ENCODE data around the gene MRPS22. TPM values are rescaled to one million over a fixed set of nuclear protein-coding genes. Genes with fewer than 3 reads are reported as not detected.

The MRPS22 gene
- total RNA-seq, 1 donor from 2014 or later = 40.4 TPM

GRCh38 chr3:139311557-139311956 lies 32.3 kb upstream of the MRPS22 start:
- H3K4me1 ChIP-seq (ENCODE audit: insufficient read depth, low read length) = peaks cover 43% of the 10 kb centered on the region
- TF ChIP-seq CTCF (IDR thresholded peaks at IDR 0.05; ENCODE audit: insufficient read depth, low read depth, low read length) (no peak), EZH2 (IDR thresholded peaks at IDR 0.05; ENCODE audit: insufficient read depth, low read length) (no peak)
- H3K4me3 ChIP-seq (ENCODE audit: insufficient read depth, low read depth, low read length) = no peak overlapping the region
- H2AFZ ChIP-seq (ENCODE audit: low read depth, low read length) = no peak overlapping the region
- H3K27ac ChIP-seq (ENCODE audit: low read depth, low read length) = no peak overlapping the region
- no peaks in the 10 kb centered on the region for H3K27me3 ChIP-seq (ENCODE audit: insufficient read depth, low read length)
- no peaks in the 10 kb centered on the region for H3K9me3 ChIP-seq (ENCODE audit: insufficient read depth, low read depth, low read length)
- no peaks in the 10 kb centered on the region for H3K79me2 ChIP-seq (ENCODE audit: insufficient read depth, low read length)
- H3K27me3 Mint-ChIP-seq (ENCODE audit: low read depth, unreplicated experiment) = peaks cover 19% of the 10 kb centered on the region
- H3K4me2 ChIP-seq (ENCODE audit: low read length) = no peak overlapping the region
- peaks cover 60% of the 10 kb centered on the region for H3K4me1 Mint-ChIP-seq (ENCODE audit: low read depth, unreplicated experiment)
- FAIRE-seq = no peak
- no peak overlapping the region for H3K9ac ChIP-seq (ENCODE audit: low read length)
- H3K36me3 Mint-ChIP-seq (ENCODE audit: low read depth, unreplicated experiment) = peaks cover 3% of the 10 kb centered on the region
- no peak overlapping the region for H3K4me3 Mint-ChIP-seq (ENCODE audit: unreplicated experiment)
- no peaks in the 10 kb centered on the region for H4K20me1 ChIP-seq (ENCODE audit: insufficient read depth, low read length)
- no peak overlapping the region for H3K27ac Mint-ChIP-seq (ENCODE audit: unreplicated experiment)
- no peak for DNase-seq (ENCODE audit: low read depth)
- H3K9me3 Mint-ChIP-seq (ENCODE audit: unreplicated experiment) = peaks cover 4% of the 10 kb centered on the region
- H3K36me3 ChIP-seq (ENCODE audit: insufficient read depth, low read length) = no peaks in the 10 kb centered on the region

GRCh38 chr3:139312416-139312815 lies 31.4 kb upstream of the MRPS22 start:
- Histone ChIP-seq H3K9me3 (ENCODE audit: insufficient read depth, low read depth, low read length) (no peaks in the 10 kb centered on the region), H3K4me3 (ENCODE audit: insufficient read depth, low read depth, low read length) (no peak overlapping the region), H3K4me1 (ENCODE audit: insufficient read depth, low read length) (peaks cover 43% of the 10 kb centered on the region), H3K79me2 (ENCODE audit: insufficient read depth, low read length) (no peaks in the 10 kb centered on the region), H3K27me3 (ENCODE audit: insufficient read depth, low read length) (no peaks in the 10 kb centered on the region), H3K27ac (ENCODE audit: low read depth, low read length) (no peak overlapping the region), H2AFZ (ENCODE audit: low read depth, low read length) (no peak overlapping the region), H3K9ac (ENCODE audit: low read length) (no peak overlapping the region), H4K20me1 (ENCODE audit: insufficient read depth, low read length) (no peaks in the 10 kb centered on the region), H3K4me2 (ENCODE audit: low read length) (no peak overlapping the region), H3K36me3 (ENCODE audit: insufficient read depth, low read length) (no peaks in the 10 kb centered on the region)
- no peak for TF ChIP-seq EZH2 (IDR thresholded peaks at IDR 0.05; ENCODE audit: insufficient read depth, low read length)
- no peak for TF ChIP-seq CTCF (IDR thresholded peaks at IDR 0.05; ENCODE audit: insufficient read depth, low read depth, low read length)
- peak overlapping the region; percentile 48 for H3K27ac Mint-ChIP-seq (ENCODE audit: unreplicated experiment)
- DNase-seq (ENCODE audit: low read depth) (no peak), FAIRE-seq (no peak)
- peaks cover 60% of the 10 kb centered on the region for H3K4me1 Mint-ChIP-seq (ENCODE audit: low read depth, unreplicated experiment)
- peaks cover 3% of the 10 kb centered on the region for H3K36me3 Mint-ChIP-seq (ENCODE audit: low read depth, unreplicated experiment)
- peaks cover 22% of the 10 kb centered on the region for H3K27me3 Mint-ChIP-seq (ENCODE audit: low read depth, unreplicated experiment)
- no peak overlapping the region for H3K4me3 Mint-ChIP-seq (ENCODE audit: unreplicated experiment)
- peaks cover 4% of the 10 kb centered on the region for H3K9me3 Mint-ChIP-seq (ENCODE audit: unreplicated experiment)

GRCh38 chr3:139312959-139313358 lies 30.9 kb upstream of the MRPS22 start:
- H3K27ac Mint-ChIP-seq (ENCODE audit: unreplicated experiment) = peak overlapping the region; percentile 97
- peak overlapping the region; percentile 25 for H3K4me2 ChIP-seq (ENCODE audit: low read length)

More at GRCh38 chr3:139312959-139313358, 30.9 kb upstream of the MRPS22 start:
- Histone ChIP-seq H4K20me1 (ENCODE audit: insufficient read depth, low read length) (no peaks in the 10 kb centered on the region), H3K9ac (ENCODE audit: low read length) (no peak overlapping the region), H3K36me3 (ENCODE audit: insufficient read depth, low read length) (no peaks in the 10 kb centered on the region), H3K4me1 (ENCODE audit: insufficient read depth, low read length) (peaks cover 43% of the 10 kb centered on the region), H3K9me3 (ENCODE audit: insufficient read depth, low read depth, low read length) (no peaks in the 10 kb centered on the region), H3K27me3 (ENCODE audit: insufficient read depth, low read length) (no peaks in the 10 kb centered on the region), H3K4me3 (ENCODE audit: insufficient read depth, low read depth, low read length) (no peak overlapping the region), H3K79me2 (ENCODE audit: insufficient read depth, low read length) (no peaks in the 10 kb centered on the region), H2AFZ (ENCODE audit: low read depth, low read length) (peak overlapping the region; percentile 31), H3K27ac (ENCODE audit: low read depth, low read length) (no peak overlapping the region)
- H3K36me3 Mint-ChIP-seq (ENCODE audit: low read depth, unreplicated experiment) = peaks cover 3% of the 10 kb centered on the region
- peaks cover 4% of the 10 kb centered on the region for H3K9me3 Mint-ChIP-seq (ENCODE audit: unreplicated experiment)
- peak overlapping the region; percentile 61 for H3K4me3 Mint-ChIP-seq (ENCODE audit: unreplicated experiment)
- H3K4me1 Mint-ChIP-seq (ENCODE audit: low read depth, unreplicated experiment) = peaks cover 55% of the 10 kb centered on the region
- H3K27me3 Mint-ChIP-seq (ENCODE audit: low read depth, unreplicated experiment) = peaks cover 25% of the 10 kb centered on the region
- FAIRE-seq (no peak), DNase-seq (ENCODE audit: low read depth) (peak; percentile 66)
- TF ChIP-seq EZH2 (IDR thresholded peaks at IDR 0.05; ENCODE audit: insufficient read depth, low read length) (no peak), CTCF (IDR thresholded peaks at IDR 0.05; ENCODE audit: insufficient read depth, low read depth, low read length) (no peak)

Data from astrocyte (in vitro differentiated cells and primary cell).